SK-N-SH treated with all-trans-retinoic acid at 6 μM for 48 hours (cell line): Measurements from ENCODE around the gene ARL15.

Source experiments
- ESRRG ChIP-seq: fragments of 250-450 bp; sonication (Bioruptor Pico); IDR thresholded peaks from 2 replicates; pipeline ENCODE4 v1.6.1; 2021; ENCODE audit warnings: mild to moderate bottlenecking
- OSR1 ChIP-seq: fragments of 250-450 bp; sonication (Bioruptor Pico); IDR thresholded peaks from 2 replicates; pipeline ENCODE4 v1.8.0; 2022; ENCODE audit warnings: moderate library complexity, mild to moderate bottlenecking, inconsistent platforms
- RARB ChIP-seq: fragments of 250-450 bp; sonication (Bioruptor Pico); IDR thresholded peaks from 2 replicates; pipeline ENCODE4 v1.8.0; 2021; ENCODE audit warnings: mild to moderate bottlenecking, moderate library complexity
- ZNF70 ChIP-seq: fragments of 450-650 bp; formaldehyde crosslinking; IDR thresholded peaks from 2 replicates; pipeline ENCODE4 v1.5.0; 2020; ENCODE audit warnings: mild to moderate bottlenecking, moderate library complexity
- TF ChIP-seq, protein P1 (sequence below): fragments of 250-450 bp; sonication (Bioruptor Pico); IDR thresholded peaks from 2 replicates; pipeline ENCODE4 v1.8.0; 2021; ENCODE audit warnings: low read depth, mild to moderate bottlenecking, moderate library complexity, borderline replicate concordance
- TF ChIP-seq, protein P2 (sequence below): fragments of 250-450 bp; sonication (Bioruptor Pico); IDR thresholded peaks from 2 replicates; pipeline ENCODE4 v1.8.0; 2020; ENCODE audit warnings: mild to moderate bottlenecking, moderate library complexity, borderline replicate concordance

DNA sequence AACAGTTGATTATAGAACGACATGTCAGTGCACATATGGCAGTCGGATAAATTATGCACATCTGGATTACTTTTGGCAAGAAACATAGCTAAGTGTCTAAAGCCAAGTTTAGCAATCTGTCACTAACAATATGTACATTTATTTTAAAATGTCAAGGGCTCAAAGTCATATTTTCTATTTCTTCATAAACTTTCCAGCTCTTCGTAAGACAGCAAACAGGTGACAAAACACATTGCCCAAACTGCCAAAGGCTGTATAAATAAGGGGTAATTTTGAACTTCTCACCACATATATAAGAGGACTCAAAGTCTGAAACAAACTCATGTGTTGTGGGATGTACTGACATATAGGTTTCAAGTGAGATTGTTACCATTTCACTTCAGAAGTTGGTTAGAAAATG is 237.2 kb downstream of the ARL15 start:
- TF ChIP-seq, protein P1, sequence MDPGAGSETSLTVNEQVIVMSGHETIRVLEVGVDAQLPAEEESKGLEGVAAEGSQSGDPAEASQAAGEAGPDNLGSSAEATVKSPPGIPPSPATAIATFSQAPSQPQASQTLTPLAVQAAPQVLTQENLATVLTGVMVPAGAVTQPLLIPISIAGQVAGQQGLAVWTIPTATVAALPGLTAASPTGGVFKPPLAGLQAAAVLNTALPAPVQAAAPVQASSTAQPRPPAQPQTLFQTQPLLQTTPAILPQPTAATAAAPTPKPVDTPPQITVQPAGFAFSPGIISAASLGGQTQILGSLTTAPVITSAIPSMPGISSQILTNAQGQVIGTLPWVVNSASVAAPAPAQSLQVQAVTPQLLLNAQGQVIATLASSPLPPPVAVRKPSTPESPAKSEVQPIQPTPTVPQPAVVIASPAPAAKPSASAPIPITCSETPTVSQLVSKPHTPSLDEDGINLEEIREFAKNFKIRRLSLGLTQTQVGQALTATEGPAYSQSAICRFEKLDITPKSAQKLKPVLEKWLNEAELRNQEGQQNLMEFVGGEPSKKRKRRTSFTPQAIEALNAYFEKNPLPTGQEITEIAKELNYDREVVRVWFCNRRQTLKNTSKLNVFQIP = no peak
- TF ChIP-seq, protein P2, sequence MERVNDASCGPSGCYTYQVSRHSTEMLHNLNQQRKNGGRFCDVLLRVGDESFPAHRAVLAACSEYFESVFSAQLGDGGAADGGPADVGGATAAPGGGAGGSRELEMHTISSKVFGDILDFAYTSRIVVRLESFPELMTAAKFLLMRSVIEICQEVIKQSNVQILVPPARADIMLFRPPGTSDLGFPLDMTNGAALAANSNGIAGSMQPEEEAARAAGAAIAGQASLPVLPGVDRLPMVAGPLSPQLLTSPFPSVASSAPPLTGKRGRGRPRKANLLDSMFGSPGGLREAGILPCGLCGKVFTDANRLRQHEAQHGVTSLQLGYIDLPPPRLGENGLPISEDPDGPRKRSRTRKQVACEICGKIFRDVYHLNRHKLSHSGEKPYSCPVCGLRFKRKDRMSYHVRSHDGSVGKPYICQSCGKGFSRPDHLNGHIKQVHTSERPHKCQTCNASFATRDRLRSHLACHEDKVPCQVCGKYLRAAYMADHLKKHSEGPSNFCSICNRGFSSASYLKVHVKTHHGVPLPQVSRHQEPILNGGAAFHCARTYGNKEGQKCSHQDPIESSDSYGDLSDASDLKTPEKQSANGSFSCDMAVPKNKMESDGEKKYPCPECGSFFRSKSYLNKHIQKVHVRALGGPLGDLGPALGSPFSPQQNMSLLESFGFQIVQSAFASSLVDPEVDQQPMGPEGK = no peak
- no peak for TF ChIP-seq ESRRG (CRISPR knock-in tag)
- TF ChIP-seq ZNF70 (CRISPR knock-in tag) = no peak
- no peak for TF ChIP-seq RARB (CRISPR knock-in tag)
- TF ChIP-seq OSR1 (CRISPR knock-in tag) = no peak
